ENCODE measurements around the gene FUS.

DNA sequence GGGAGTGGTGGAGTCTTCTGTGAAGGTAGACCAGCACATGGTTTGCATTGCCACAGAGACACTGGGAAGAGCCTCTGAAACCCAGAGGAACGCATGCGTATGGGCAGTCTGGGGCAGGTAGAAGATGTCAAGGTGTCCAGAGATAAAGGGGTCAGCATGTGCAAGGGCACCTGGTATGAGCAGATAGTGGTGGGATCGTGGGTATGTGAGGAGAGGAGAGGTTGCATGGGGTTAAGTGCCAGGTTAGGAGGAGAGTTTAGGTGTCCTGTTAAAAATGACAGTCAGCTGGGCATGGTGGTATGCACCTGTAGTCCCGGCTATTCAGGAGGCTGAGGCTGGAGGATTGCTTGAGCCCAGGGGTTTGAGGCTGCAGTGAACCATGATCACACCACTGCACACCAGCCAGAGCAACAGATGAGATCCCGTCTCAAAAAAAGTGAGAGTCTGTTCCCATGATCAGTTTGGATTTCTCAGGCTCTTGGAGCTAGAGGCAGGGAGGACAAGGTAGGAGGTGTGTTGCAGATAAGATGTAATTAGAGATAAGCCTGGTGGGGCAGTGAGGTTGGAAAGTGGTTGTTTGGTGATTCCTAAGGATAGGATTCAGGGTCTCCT lies 19.6 kb downstream of the FUS start:
- no peak for TF ChIP-seq CTCF (conservative IDR thresholded peaks at IDR 0.05; ENCODE audit: low read depth in 2 of 2)
- TF ChIP-seq, protein P1, sequence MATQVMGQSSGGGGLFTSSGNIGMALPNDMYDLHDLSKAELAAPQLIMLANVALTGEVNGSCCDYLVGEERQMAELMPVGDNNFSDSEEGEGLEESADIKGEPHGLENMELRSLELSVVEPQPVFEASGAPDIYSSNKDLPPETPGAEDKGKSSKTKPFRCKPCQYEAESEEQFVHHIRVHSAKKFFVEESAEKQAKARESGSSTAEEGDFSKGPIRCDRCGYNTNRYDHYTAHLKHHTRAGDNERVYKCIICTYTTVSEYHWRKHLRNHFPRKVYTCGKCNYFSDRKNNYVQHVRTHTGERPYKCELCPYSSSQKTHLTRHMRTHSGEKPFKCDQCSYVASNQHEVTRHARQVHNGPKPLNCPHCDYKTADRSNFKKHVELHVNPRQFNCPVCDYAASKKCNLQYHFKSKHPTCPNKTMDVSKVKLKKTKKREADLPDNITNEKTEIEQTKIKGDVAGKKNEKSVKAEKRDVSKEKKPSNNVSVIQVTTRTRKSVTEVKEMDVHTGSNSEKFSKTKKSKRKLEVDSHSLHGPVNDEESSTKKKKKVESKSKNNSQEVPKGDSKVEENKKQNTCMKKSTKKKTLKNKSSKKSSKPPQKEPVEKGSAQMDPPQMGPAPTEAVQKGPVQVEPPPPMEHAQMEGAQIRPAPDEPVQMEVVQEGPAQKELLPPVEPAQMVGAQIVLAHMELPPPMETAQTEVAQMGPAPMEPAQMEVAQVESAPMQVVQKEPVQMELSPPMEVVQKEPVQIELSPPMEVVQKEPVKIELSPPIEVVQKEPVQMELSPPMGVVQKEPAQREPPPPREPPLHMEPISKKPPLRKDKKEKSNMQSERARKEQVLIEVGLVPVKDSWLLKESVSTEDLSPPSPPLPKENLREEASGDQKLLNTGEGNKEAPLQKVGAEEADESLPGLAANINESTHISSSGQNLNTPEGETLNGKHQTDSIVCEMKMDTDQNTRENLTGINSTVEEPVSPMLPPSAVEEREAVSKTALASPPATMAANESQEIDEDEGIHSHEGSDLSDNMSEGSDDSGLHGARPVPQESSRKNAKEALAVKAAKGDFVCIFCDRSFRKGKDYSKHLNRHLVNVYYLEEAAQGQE (IDR thresholded peaks at IDR 0.05; ENCODE audit: unreplicated experiment), result no peak
- TF ChIP-seq EZH2phosphoT487 (IDR thresholded peaks at IDR 0.05; ENCODE audit: unreplicated experiment), result no peak
- TF ChIP-seq POLR2AphosphoS5 (IDR thresholded peaks at IDR 0.05; ENCODE audit: low read depth), result no peak
- TF ChIP-seq EZH2 (IDR thresholded peaks at IDR 0.05; ENCODE audit: low read depth, unreplicated experiment), result no peak
- no peak for TF ChIP-seq ZNF114 (CRISPR knock-in tag; IDR thresholded peaks at IDR 0.05)
- TF ChIP-seq, protein P2, sequence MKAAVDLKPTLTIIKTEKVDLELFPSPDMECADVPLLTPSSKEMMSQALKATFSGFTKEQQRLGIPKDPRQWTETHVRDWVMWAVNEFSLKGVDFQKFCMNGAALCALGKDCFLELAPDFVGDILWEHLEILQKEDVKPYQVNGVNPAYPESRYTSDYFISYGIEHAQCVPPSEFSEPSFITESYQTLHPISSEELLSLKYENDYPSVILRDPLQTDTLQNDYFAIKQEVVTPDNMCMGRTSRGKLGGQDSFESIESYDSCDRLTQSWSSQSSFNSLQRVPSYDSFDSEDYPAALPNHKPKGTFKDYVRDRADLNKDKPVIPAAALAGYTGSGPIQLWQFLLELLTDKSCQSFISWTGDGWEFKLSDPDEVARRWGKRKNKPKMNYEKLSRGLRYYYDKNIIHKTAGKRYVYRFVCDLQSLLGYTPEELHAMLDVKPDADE (IDR thresholded peaks at IDR 0.05), result no peak
- TF ChIP-seq NANOG (IDR thresholded peaks at IDR 0.05; ENCODE audit: borderline replicate concordance), result no peak
- TF ChIP-seq JUNB (IDR thresholded peaks at IDR 0.05; ENCODE audit: unreplicated experiment), result no peak
- TF ChIP-seq STAT1 (IDR thresholded peaks at IDR 0.05; ENCODE audit: unreplicated experiment), result no peak
- no peak for TF ChIP-seq ZNF331 (CRISPR knock-in tag; IDR thresholded peaks at IDR 0.05; ENCODE audit: low read depth)
